Activated gamma-delta T cell treated with anti-CD3 and anti-CD28 coated beads, Interleukin-2, amount 50 U/mL, for 16 hours (primary cell): ENCODE measurements around the gene NELFE.
"Not testable (repeated sequence)": the region's sequence is repeated elsewhere in the genome, so short reads cannot be mapped to it uniquely, and the experiment has no call there.

ENCODE experiments used
- DNase-seq: peaks from one replicate; pipeline ENCODE4 v3.0.0-alpha.2; 2020; ENCODE audit warnings: low read depth

The NELFE gene

DNA sequence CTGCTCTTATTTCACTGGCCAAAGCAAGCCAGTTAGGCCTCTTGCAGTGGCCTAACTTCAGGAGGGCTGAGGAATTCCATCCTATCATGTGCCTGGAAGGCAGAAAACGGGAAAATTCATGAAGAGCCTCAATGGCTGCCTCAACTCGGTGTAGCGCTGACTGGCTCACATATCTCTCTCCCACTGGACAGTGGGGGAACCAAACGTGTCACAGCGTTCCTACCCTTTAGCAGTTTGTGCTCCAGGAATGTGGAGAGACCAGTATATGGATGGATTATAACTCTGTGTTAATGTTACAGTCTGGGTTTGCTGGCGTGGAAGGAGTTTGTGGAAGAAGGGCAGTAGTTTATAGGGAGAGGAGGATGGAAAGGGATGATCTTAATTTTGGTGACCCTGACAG is 43.0 kb downstream of the NELFE start:
- DNase-seq: no peak

DNA sequence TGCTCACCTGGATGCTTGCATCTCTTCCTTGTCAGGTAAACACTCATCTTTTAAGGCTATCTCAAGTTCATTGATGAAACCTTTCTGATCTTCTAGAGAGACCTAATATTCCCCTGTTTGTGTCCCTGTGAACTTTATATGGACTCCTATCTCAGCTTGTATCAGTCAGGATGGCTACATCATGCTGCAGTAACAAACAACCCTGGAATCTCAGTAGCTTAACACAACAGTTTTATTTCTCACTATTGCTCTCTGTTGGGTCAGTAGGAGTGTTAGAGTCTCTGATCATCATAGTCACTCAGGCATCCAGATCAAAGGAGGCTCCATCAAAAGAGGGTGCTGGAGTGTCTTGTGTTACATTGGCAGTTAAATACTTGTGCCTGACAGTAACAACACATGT is 43.4 kb downstream of the NELFE start:
- DNase-seq: no peak

DNA sequence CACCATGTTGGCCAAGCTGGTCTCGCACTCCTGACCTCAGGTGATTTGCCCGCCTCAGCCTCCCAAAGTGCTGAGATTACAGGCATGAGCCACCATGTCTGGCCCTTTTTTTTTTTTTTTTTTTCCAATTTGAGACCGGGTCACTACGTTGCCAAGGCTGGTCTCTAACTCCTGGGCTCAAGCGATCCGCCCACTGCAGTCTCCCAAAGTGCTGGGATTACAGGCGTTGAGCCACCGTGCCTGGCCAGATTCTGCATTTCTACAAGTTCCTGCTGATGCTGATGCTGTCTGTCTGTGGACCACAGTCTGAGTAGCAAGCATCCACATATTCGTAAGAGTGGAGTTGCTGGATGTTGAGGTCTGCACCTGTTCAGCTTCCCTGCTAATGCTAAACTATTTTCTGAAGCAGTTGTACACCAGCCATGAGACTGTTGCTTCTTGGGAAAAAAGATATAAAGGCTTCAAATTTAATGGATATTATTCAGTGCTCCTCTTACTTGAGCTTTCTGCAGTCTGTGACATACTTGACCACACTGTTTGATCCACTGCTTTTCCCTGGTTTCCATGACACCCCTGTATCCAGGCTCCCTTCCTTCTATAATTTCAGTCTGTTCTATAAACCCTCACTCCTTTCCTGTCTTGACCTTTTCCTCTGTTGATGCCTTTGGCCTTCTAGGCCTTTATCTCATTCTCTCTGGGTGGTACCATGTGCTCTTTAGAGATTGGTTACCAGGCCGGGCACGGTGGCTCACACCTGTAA is 46.8 kb downstream of the NELFE start:
- no peak for DNase-seq

GRCh38 chr6:31909298-31909697 is 49.5 kb downstream of the NELFE start:
- DNase-seq: not testable (repeated sequence)

- DNase-seq: no peak
These were observed 50.0 kb downstream of the NELFE start for GRCh38 chr6:31908791-31909190.

GRCh38 chr6:31908255-31908654 is 50.5 kb downstream of the NELFE start:
- DNase-seq: not testable (repeated sequence)

DNA sequence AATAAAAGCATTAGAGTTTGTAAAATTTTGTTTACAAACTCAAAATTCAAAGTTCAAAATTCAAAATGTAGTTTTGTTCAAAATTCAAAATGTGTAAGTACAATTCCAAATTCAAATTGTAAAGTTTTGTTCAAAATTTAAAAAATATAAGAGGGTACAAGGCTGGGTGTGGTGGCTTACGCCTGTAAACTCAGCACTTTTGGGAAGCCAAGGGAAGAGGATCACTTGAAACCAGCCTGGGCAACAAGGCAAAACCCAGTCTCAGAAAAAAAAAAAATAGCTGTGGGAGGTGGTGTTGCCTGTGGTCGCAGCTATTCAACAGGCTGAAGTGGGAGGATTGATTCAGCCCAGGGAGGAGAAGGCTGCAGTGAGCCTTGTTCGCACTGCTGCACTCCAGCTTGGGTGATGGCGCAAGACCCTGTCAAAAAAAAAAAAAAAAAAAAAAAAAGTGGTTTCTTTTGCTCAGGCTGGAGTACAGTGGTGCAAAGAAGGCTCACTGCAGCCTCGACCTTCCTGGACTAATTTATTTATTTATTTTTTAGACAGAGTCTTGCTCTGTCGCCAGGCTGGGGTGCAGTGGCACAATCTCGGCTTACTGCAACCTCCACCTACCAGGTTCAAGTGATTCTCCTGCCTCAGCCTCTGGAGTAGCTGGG is 51.5 kb downstream of the NELFE start:
- DNase-seq: no peak

DNA sequence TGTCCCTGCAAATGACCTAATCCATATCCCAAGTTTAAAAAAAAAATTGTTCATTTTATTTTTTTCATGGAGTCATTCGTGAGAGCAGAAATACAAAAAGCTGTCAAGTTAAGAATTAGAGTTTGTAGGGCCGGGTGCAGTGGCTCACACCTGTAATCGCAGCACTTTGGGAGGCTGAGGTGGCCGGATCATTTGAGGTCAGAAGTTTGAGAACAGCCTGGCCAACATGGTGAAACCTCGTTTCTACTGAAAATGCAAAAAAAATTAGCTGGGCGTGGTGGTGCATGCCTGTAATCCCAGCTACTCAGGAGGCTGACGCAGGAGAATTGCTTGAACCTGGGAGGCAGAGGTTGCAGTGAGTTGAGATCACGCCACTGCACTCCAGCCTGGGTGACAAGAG is 52.0 kb downstream of the NELFE start:
- DNase-seq: not testable (repeated sequence)

- DNase-seq: no peak
These were observed 52.6 kb downstream of the NELFE start for GRCh38 chr6:31906122-31906521.

GRCh38 chr6:31905041-31905440 is 53.7 kb downstream of the NELFE start:
- DNase-seq: no peak

GRCh38 chr6:31903957-31904356 is 54.8 kb downstream of the NELFE start:
- no peak for DNase-seq
